ENCODE data around the gene GRAPL.
A peak's percentile ranks its signal among the peaks of the same experiment; 100 is the strongest.
"Not testable (repeated sequence)": the region's sequence is repeated elsewhere in the genome, so short reads cannot be mapped to it uniquely, and the experiment has no call there.

Gene GRAPL

DNA sequence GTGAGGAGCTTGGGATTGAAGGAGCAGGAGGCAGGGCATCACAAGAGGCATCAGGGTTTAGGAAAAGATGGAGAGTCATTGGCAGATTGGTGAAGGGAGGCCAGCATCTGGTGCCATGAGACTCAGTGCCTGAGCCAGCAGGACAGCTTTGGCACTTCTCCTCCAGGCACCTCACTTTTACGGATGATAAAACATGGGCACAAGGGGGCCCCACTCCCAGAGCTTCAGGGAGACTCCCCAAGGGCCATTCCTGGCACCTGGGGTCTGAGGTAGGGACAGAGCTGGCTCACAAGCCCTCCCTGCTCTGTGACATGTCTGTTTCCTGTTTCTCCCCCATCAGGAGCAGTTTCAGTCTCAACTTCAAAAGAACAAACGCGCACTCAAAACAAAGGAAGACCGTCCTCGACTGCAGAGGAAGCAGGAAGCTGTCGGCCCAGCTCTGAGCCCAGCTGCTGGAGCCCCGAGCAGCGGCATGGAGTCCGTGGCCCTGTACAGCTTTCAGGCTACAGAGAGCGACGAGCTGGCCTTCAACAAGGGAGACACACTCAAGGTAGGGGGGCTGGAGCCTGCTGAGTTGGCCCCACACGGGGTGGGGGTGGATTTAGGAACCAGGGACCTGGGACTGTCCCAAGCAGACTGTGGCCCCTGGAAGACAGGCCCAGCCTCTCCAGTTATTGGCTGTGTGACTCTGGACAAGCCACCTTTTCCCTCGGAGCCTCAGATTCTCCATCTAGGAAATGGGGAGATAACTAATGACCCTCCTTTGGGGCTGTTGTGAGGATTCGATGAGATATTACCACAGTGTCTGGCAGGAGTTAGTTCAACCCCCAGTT lies at the start of gene GRAPL:
GRAPL (plus strand) TSS at position 442 of the 833 bp plus-strand sequence; CDS start at position 473, 31 bp downstream.
- not testable (repeated sequence) for H3K9ac ChIP-seq (ENCODE audit: low read depth, low read length); H3K4me1 ChIP-seq (ENCODE audit: insufficient read depth, low read length); H3K9me3 ChIP-seq (ENCODE audit: control insufficient read depth, insufficient read depth, low read length); H3K36me3 ChIP-seq (ENCODE audit: insufficient read depth, low read length)

DNA sequence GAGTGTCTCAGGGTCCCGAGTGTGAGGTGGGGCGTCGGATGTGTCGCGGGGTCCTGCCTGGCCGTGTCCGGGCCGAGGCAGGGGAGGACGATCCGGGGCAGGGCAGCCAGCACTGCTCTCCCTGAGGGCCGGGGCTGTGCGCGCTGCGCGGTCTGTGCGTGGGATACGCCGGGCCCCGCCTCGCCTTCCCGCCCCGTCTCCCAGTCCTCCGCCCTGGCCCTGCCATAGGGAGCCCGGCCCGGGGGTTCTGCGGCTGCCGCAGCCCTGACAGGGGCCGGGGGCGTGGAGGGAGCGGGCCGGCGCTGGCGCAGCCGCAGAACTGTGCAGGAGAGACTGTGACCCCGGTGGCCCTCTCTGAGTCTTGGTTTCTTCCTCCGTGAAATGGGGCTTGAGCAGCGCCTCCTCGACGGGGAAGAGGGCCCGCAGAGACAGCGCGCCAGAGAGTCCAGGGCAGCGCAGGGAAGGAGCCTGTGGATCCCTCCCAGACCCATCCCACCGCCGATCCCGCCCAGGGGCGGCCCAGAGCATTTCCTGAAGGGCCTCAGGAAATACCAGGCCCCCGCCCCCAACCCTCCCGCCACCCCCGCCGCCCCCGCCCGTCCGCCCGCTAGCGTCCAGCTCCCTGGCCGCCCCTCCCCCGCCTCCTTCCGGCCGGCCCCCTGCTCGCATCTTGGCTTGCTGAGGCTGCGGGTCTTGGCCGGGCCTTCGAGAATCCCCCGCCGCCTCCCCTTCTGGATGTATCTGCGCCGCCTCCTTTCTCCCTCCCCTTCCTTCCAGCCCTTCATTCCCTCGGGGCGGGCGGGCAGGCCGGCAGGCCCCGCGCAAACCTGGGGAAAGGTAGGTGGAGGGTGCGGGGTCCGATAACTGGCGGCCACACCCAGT lies 38.3 kb upstream of the GRAPL start:
- not testable (repeated sequence) for H3K4me1 ChIP-seq (ENCODE audit: insufficient read depth, low read length); H3K9ac ChIP-seq (ENCODE audit: low read depth, low read length); H3K9me3 ChIP-seq (ENCODE audit: control insufficient read depth, insufficient read depth, low read length); H3K36me3 ChIP-seq (ENCODE audit: insufficient read depth, low read length)

DNA sequence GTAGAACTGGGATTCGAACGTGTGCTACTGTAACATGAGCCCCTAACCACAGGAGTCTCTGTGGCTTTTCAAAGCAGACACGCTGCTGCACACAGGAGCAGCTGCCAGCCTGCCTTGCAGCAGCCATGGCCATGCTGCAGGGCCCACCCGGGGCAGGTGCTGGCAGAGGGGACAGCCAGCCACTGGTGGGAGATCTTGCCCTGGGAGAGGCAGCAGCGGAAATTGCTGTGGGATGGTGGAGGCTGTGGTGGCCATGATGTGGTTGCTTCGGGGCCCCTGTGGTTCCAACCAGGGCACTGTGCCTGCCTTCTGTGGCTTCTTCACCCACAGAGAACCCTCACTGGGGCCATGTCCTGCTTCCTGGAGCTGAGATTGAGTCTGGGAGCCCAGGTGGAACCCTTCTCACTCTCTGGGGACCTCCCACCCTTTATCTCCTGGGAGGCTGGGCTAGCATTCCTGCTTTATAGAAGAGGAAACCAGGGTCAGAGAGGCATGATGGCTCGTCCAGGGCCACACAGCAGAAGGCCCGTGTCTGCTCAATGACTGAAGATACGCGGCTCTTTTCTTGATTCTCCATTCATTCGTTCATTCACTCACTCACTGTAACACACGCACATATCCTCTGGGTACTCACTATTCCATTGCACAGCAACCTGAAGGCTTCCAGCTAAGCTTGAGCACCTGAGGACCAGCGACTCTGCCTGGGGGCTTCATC lies 37.2 kb upstream of the GRAPL start:
- H3K36me3 ChIP-seq (ENCODE audit: insufficient read depth, low read length); H3K9me3 ChIP-seq (ENCODE audit: control insufficient read depth, insufficient read depth, low read length); H3K9ac ChIP-seq (ENCODE audit: low read depth, low read length); H3K4me1 ChIP-seq (ENCODE audit: insufficient read depth, low read length): not testable (repeated sequence)

DNA sequence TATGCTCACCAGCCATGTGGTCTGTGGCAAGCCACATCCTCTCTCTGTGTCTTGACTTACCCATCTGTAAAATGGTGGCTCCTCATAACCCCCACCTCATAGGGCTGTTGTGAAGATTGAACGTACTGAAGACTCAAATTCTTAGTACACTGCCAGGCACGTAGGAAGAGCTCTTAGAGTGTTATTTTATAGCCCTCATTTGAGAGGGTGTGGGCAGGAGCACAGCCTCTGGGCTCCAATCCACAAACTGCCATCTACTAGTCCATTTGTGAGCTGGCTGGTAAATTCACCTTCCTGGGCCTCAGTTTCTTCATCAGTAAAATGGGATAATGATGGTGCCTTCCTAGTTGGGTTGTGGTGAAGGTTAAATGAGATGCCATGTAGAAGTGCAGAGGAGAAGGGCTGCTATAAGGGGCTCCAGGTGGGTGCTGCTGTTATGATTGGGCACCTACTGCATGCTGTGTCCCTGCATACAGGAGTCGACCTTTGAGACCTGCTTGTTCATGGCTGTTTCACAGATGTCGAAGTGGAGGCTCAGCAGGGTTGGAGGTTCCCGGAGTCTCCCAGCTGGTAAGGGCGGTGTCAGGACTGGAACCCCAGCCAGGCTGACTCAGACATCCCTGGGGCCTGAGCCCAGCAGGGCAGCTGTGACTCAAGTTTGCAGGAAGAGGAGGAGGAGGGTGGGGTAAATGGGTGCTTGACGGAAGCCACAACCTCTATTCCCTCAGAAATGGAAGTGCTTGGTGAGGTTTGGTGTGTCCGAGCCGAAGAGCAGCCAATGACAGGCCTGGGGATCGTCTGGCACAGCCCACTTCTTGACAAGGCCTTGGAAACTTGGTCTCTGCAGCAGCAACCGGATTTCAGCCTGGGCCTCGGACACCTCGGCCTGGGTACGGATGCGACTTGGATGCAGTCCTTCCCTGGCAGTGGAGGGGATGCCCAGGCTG lies 34.4 kb upstream of the GRAPL start:
- H3K9me3 ChIP-seq (ENCODE audit: control insufficient read depth, insufficient read depth, low read length); H3K36me3 ChIP-seq (ENCODE audit: insufficient read depth, low read length); H3K9ac ChIP-seq (ENCODE audit: low read depth, low read length); H3K4me1 ChIP-seq (ENCODE audit: insufficient read depth, low read length): not testable (repeated sequence)

DNA sequence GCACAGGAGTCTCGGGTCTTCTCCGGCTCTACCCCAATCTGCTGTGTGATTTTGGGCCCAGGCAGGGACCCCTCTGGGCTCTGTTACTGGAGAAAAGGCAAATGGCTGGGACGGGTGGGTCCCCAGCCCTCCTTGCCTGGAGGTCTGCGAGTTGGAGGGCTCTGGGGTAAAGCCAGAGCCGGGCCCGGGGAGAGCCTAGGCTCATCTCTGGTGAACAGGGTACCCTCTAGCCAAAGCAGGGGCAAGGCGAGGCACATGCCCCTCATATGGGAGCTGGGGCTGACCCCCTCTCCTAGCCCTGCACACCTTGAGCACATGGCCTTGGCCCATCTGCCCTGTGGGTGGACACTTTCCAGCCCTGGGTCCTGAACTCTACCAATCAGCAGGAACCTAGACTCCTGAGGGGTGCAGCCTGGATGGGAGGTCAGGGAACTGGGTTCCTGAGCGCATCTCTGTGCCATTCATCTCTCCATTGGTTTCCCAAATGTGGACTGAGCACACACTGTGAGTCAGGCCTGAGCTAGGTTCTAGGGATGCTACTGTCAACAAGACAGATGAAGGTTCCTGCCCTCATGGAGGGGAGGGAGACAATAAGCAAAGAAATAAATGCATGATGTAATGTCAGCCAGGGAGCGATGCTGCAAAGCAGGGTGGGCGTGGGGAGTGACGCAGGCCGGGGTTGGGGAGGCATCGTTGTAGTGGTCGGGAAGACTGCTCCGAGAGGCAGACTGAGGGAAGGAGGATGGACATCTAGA lies 33.5 kb upstream of the GRAPL start:
- not testable (repeated sequence) for H3K4me1 ChIP-seq (ENCODE audit: insufficient read depth, low read length); H3K9ac ChIP-seq (ENCODE audit: low read depth, low read length); H3K36me3 ChIP-seq (ENCODE audit: insufficient read depth, low read length); H3K9me3 ChIP-seq (ENCODE audit: control insufficient read depth, insufficient read depth, low read length)

GRCh38 chr17:19108517-19108916 lies 18.9 kb upstream of the GRAPL start:
- H3K9me3 ChIP-seq (ENCODE audit: control insufficient read depth, insufficient read depth, low read length); H3K9ac ChIP-seq (ENCODE audit: low read depth, low read length); H3K4me1 ChIP-seq (ENCODE audit: insufficient read depth, low read length): not testable (repeated sequence)

DNA sequence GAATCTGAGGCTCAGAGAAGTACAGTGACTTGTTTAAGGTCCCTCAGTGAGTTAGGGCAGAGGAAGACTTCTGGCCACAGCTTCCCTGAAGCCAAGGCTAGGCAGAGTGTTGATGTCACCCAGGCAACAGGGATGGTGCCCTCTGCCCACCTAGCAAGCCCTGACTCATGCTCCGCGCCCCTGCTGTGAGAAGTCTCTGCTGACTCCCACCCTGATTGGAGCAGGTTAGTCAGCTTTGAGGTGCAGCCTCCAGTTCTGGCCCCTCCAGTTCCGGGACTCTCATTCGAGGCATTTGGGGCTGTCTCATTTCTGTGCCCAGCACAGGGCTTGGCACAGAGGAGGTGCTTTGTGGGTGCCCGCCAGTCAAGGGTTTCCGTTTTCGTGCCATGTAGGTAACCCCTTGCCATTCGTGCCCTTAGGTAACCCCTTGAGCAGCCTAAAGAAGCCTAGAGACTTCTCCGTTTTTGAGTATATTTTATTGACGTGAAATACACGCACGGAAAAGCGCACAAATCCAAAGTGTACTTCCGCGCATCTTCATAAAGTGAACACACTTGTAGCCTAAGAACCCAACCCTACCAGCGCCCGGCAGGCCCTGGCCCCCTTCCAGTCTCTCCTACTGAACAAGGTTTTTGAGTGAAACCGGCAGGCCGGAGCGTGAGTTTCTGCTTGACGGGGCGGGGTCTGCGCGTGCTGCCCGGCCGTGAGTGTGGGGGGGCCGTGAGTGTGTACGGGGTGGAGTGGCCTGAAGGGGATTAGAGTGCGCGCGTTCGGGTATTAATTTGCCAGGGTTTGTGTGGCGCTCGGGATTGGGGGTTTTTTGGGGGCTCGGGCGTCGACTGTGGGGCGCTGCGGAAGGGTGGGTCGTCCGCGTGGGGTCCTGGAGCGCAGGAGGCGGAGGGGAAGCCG lies 16.9 kb upstream of the GRAPL start:
- not testable (repeated sequence) for H3K9me3 ChIP-seq (ENCODE audit: control insufficient read depth, insufficient read depth, low read length); H3K9ac ChIP-seq (ENCODE audit: low read depth, low read length); H3K4me1 ChIP-seq (ENCODE audit: insufficient read depth, low read length); H3K36me3 ChIP-seq (ENCODE audit: insufficient read depth, low read length)

More at GRCh38 chr17:19108517-19108916, 18.9 kb upstream of the GRAPL start:
- not testable (repeated sequence) for H3K36me3 ChIP-seq (ENCODE audit: insufficient read depth, low read length)

- not testable (repeated sequence) for H3K4me1 ChIP-seq (ENCODE audit: insufficient read depth, low read length); H3K36me3 ChIP-seq (ENCODE audit: insufficient read depth, low read length); H3K9me3 ChIP-seq (ENCODE audit: control insufficient read depth, insufficient read depth, low read length)
- H3K9ac ChIP-seq (ENCODE audit: low read depth, low read length): peak overlapping the region; percentile 40
These were observed 16.2 kb upstream of the GRAPL start for GRCh38 chr17:19111111-19111711.

DNA sequence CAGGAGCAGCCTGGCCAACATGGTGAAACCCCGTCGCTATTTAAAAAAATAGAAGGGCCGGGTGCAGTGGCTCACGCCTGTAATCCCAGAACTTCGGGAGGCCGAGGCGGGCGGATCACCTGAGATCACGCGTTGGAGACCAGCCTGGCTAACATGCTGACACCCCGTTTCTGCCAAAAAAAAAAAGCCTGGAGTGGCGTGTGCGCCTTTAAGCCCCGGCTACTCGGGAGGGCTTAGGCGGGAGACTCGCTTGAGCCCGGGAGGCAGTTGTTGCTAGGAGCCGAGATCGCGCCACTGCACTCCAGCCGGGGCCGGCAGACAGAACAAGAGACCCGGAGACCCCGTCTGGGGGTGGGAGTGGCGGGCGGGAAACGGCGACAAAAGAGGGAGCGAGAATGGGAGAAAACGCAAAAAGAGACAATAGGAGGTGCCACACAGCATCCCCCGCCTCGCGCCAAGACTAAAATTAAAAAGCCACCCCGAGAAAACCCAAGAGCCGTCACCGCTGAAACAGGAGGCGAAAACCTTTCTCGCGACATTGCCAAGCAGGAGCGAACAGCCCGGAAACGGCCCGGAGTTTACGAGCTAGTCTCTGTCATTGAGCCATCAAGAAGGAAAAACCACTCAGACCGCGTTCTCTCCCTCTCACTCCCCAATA lies 15.5 kb upstream of the GRAPL start:
- H3K9me3 ChIP-seq (ENCODE audit: control insufficient read depth, insufficient read depth, low read length); H3K36me3 ChIP-seq (ENCODE audit: insufficient read depth, low read length); H3K9ac ChIP-seq (ENCODE audit: low read depth, low read length); H3K4me1 ChIP-seq (ENCODE audit: insufficient read depth, low read length): not testable (repeated sequence)

GRCh38 chr17:19112459-19112826 lies 14.9 kb upstream of the GRAPL start:
- not testable (repeated sequence) for H3K4me1 ChIP-seq (ENCODE audit: insufficient read depth, low read length); H3K36me3 ChIP-seq (ENCODE audit: insufficient read depth, low read length)

GRCh38 chr17:19118695-19119094 lies 8.7 kb upstream of the GRAPL start:
- H3K36me3 ChIP-seq (ENCODE audit: insufficient read depth, low read length); H3K9me3 ChIP-seq (ENCODE audit: control insufficient read depth, insufficient read depth, low read length); H3K9ac ChIP-seq (ENCODE audit: low read depth, low read length); H3K4me1 ChIP-seq (ENCODE audit: insufficient read depth, low read length): not testable (repeated sequence)

More at GRCh38 chr17:19112459-19112826, 14.9 kb upstream of the GRAPL start:
- H3K9ac ChIP-seq (ENCODE audit: low read depth, low read length); H3K9me3 ChIP-seq (ENCODE audit: control insufficient read depth, insufficient read depth, low read length): not testable (repeated sequence)

DNA sequence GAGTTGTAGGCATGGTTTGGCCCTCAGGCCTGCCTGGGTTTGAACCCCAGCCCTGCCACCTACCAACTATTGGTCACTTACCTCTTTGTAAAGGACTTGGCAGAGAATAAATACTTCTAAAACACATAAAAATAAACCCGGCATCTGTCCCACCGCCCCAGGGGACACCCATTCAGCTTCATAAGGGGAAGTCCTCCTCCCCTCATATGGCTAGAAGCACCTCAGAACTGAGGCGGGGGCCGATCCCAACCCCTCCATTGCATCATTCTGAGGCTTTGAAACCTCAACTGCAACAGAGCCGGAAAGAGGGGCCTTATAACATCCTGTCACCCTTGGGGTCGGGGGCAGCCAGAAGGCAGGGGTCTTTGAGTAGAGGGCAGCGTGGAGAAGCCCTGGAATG lies 2.1 kb upstream of the GRAPL start:
- H3K9me3 ChIP-seq (ENCODE audit: control insufficient read depth, insufficient read depth, low read length); H3K9ac ChIP-seq (ENCODE audit: low read depth, low read length); H3K4me1 ChIP-seq (ENCODE audit: insufficient read depth, low read length); H3K36me3 ChIP-seq (ENCODE audit: insufficient read depth, low read length): not testable (repeated sequence)

All from ES-I3 (cell line).